ENCODE data around the gene STPG1. TPM values are rescaled to one million over a fixed set of nuclear protein-coding genes. Genes with fewer than 3 reads are reported as not detected.

STPG1 gene
- total and polyA plus RNA-seq, 9 of the 15 experiments (the other 6 are each of a cell fraction or from before 2014, with no cell fraction given), result 5.0 to 11.9 (median 8.3) TPM

GRCh38 chr1:24451746-24452145 lies 38.2 kb upstream of the STPG1 start:
- Histone ChIP-seq H3K27ac (ENCODE audit: extremely low read depth, low read depth, low read length) (no peak overlapping the region), H2AFZ (ENCODE audit: low read depth, low read length) (no peak overlapping the region), H3K79me2 (ENCODE audit: control insufficient read depth, insufficient read depth, low read length) (no peaks in the 10 kb centered on the region), H4K20me1 (replicated peaks; ENCODE audit: control insufficient read depth, insufficient read depth, low read length) (no peaks in the 10 kb centered on the region), H3K4me2 (ENCODE audit: insufficient read depth, low read length) (no peak overlapping the region), H3K9me3 (replicated peaks; ENCODE audit: control insufficient read depth, insufficient read depth, low read depth, low read length) (no peaks in the 10 kb centered on the region), H3K4me3 (no peak overlapping the region), H3K4me1 (replicated peaks in 1 of 2; ENCODE audit: control insufficient read depth in 2 of 2, insufficient read depth in 2 of 2, low read length in 2 of 2) (no peaks in the 10 kb centered on the region; a peak in 1 of 5 replicates), H3K27me3 (ENCODE audit: control insufficient read depth in 2 of 2, insufficient read depth in 2 of 2, low read length in 2 of 2) (no peaks in the 10 kb centered on the region), H3K36me3 (ENCODE audit: control insufficient read depth, insufficient read depth, low read length) (peaks cover 47% of the 10 kb centered on the region), H3K9ac (ENCODE audit: insufficient read depth in 1 of 2, low read depth in 2 of 2, low read length in 2 of 2) (no peak overlapping the region), H3K9me1 (ENCODE audit: control insufficient read depth, insufficient read depth, low read length) (no peaks in the 10 kb centered on the region)
- TF ChIP-seq SETDB1 (IDR thresholded peaks at IDR 0.05; ENCODE audit: low read length), result no peak
- TF ChIP-seq ZNF830 (CRISPR knock-in tag; IDR thresholded peaks at IDR 0.05), result no peak
- no peak for TF ChIP-seq ELF1 (tag; IDR thresholded peaks at IDR 0.05)
- TF ChIP-seq ZNF174 (CRISPR knock-in tag; IDR thresholded peaks at IDR 0.05), result no peak
- TF ChIP-seq HNRNPK (IDR thresholded peaks at IDR 0.05; ENCODE audit: low read depth, low read length, poor library complexity, severe bottlenecking), result no peak
- no peak for TF ChIP-seq ZBTB8A (IDR thresholded peaks at IDR 0.05; ENCODE audit: partially characterized antibody)
- no peak for TF ChIP-seq SREBF2 (CRISPR knock-in tag; IDR thresholded peaks at IDR 0.05)
- no peak for TF ChIP-seq HSF4 (CRISPR knock-in tag; IDR thresholded peaks at IDR 0.05; ENCODE audit: borderline replicate concordance)
- no peak for TF ChIP-seq NFATC3 (IDR thresholded peaks at IDR 0.05)
- no peak for TF ChIP-seq SAP30 (IDR thresholded peaks at IDR 0.05; ENCODE audit: borderline replicate concordance, insufficient read depth, low read depth, low read length, poor library complexity, severe bottlenecking)
- no peak for TF ChIP-seq ZSCAN32 (CRISPR knock-in tag; IDR thresholded peaks at IDR 0.05)
- TF ChIP-seq PYGO2 (tag; IDR thresholded peaks at IDR 0.05), result no peak
- TF ChIP-seq TEAD4 (IDR thresholded peaks at IDR 0.05; ENCODE audit: low read length), result no peak
- no peak for TF ChIP-seq TEAD4 (CRISPR knock-in tag; IDR thresholded peaks at IDR 0.05; ENCODE audit: borderline replicate concordance)
- TF ChIP-seq ILF3 (IDR thresholded peaks at IDR 0.05; ENCODE audit: borderline replicate concordance), result no peak
- TF ChIP-seq EZH2 (IDR thresholded peaks at IDR 0.05; ENCODE audit: borderline replicate concordance, low read depth, low read length), result no peak
- BruUV-seq (replicated peaks), result no TSS peak
- in situ Hi-C loops (cut with MboI) (no loop called here), intact Hi-C loops (cut with micrococcal nuclease) (no loop called here)
- WGBS (ENCODE audit: insufficient coverage, low coverage, missing lambda C conversion rate), result 83% methylated on average over 3 of the region's 3 CpGs
- FAIRE-seq (no peak), DNase-seq (ENCODE audit: extremely low read depth in 1 of 4, low spot score in 3 of 4) (no peak), ATAC-seq (no peak)
- CTCF ChIA-PET (ENCODE audit: low intra/inter-chr PET ratio), result no interaction called here
- POLR2A ChIA-PET, result interaction anchor here (1.3 kb wide), 1 partner anchor 9 kb away, joined by 3 read pairs; no protein-coding TSS in a partner anchor
